ENCODE data around the gene SBF1. TPM values are rescaled to one million over a fixed set of nuclear protein-coding genes. Genes with fewer than 3 reads are reported as not detected.

Gene SBF1
- total RNA-seq, 1 experiment from 2014 or later = 48.5 TPM

DNA sequence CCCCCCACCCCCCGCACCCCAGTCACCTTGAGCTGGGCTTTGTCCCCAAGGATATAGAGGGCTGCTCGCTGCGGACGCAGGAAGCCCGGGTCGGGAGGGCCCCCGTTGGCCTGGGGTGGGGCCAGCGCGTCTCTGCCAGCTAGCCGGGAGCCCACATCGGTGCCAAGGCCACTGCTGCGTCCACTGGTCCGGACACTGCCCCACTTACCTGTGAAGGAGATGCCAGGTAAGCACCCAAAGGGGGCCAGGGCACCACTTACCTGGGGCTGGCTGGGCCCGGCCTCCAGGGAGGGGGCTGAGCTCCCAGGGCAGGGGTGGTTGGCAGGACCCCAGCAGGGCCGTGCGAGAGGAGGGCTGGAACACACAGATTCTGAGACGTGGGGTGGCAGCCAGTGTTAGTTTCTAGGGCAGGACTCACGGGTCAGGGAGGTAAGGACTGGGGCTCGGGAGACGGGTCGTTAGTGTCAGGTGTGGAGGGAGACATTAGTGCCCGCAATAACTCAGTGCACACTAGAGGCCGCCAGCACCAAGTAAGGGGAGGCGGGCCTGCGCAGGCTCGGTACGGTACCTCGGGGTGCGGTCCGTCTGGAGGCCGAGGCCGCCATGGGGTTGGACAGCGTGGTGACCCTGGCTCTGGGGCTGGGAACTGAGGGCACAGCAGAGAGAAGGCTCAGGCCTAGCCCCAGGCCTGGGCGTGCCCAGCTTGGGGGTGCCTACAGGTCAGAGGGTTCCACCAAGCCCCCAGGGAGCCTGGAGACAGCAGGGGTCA, 18.2 kb downstream of the SBF1 start:
- intact Hi-C loops (cut with micrococcal nuclease) = no loop called here
- H3F3A ChIP-seq (ENCODE audit: low read length, unreplicated experiment) = no peaks in the 10 kb centered on the region

DNA sequence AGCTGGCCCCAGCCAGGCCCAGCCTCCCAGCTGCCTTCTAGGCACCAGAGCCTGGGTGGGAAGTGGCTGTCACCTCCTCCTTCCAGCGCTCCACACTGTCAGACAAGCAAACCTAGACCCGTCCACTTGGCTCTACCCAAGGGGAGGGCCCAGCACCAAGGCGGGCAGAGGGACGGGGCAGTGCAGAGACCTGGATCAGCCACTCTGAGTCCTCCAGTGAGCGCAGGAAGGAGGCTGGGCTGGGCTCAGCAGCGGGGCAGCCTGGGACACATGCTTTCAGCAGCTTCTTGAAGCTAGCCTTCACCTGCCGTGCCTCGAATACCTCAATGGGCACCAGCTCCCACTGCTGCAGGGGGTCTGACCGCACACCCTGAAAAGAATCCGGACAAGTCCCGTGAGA, 18.8 kb downstream of the SBF1 start:
- DNase-seq (no peak), ATAC-seq (no peak)
- Histone ChIP-seq H3K27ac (ENCODE audit: low read length) (no peak overlapping the region), H3K4me1 (ENCODE audit: insufficient read depth, low read length) (no peaks in the 10 kb centered on the region), H3K9me2 (replicated peaks; ENCODE audit: low read length) (no peaks in the 10 kb centered on the region), H3K9ac (ENCODE audit: low read length) (no peak overlapping the region), H3K9me3 (ENCODE audit: low read length) (no peaks in the 10 kb centered on the region), H3K4me3 (ENCODE audit: low read length) (no peak overlapping the region), H2AFZ (ENCODE audit: low read length) (no peak overlapping the region), H3K36me3 (ENCODE audit: low read depth, low read length) (no peaks in the 10 kb centered on the region), H3K27me3 (ENCODE audit: low read length) (no peaks in the 10 kb centered on the region), H4K20me1 (ENCODE audit: low read length) (no peaks in the 10 kb centered on the region), H3F3A (ENCODE audit: low read length, unreplicated experiment) (no peaks in the 10 kb centered on the region), H3K79me2 (ENCODE audit: low read length) (no peaks in the 10 kb centered on the region), H3K4me2 (ENCODE audit: low read length) (no peak overlapping the region)
- intact Hi-C loops (cut with micrococcal nuclease) = no loop called here
- POLR2A ChIA-PET (ENCODE audit: unreplicated experiment) = no interaction called here
- TF ChIP-seq, protein P1, sequence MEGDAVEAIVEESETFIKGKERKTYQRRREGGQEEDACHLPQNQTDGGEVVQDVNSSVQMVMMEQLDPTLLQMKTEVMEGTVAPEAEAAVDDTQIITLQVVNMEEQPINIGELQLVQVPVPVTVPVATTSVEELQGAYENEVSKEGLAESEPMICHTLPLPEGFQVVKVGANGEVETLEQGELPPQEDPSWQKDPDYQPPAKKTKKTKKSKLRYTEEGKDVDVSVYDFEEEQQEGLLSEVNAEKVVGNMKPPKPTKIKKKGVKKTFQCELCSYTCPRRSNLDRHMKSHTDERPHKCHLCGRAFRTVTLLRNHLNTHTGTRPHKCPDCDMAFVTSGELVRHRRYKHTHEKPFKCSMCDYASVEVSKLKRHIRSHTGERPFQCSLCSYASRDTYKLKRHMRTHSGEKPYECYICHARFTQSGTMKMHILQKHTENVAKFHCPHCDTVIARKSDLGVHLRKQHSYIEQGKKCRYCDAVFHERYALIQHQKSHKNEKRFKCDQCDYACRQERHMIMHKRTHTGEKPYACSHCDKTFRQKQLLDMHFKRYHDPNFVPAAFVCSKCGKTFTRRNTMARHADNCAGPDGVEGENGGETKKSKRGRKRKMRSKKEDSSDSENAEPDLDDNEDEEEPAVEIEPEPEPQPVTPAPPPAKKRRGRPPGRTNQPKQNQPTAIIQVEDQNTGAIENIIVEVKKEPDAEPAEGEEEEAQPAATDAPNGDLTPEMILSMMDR (conservative IDR thresholded peaks at IDR 0.05; ENCODE audit: low read depth, low read length) = no peak
- TF ChIP-seq EZH2phosphoT487 (IDR thresholded peaks at IDR 0.05; ENCODE audit: borderline replicate concordance, low read length) (no peak), EZH2 (IDR thresholded peaks at IDR 0.05; ENCODE audit: low read length, unreplicated experiment) (no peak)
- no TSS peak for BruUV-seq (replicated peaks)
- CTCF ChIA-PET = no interaction called here

More for the DNA sequence above, 18.2 kb downstream of the SBF1 start:
- ChIA-PET POLR2A (ENCODE audit: unreplicated experiment) (no interaction called here), CTCF (no interaction called here)
- no peaks in the 10 kb centered on the region for H3K9me2 ChIP-seq (replicated peaks; ENCODE audit: low read length)
- H3K27me3 ChIP-seq (ENCODE audit: low read length) = no peaks in the 10 kb centered on the region
- H3K9ac ChIP-seq (ENCODE audit: low read length) = no peak overlapping the region
- H4K20me1 ChIP-seq (ENCODE audit: low read length) = no peaks in the 10 kb centered on the region
- no TSS peak for BruUV-seq (replicated peaks)
- H3K79me2 ChIP-seq (ENCODE audit: low read length) = no peaks in the 10 kb centered on the region
- no peaks in the 10 kb centered on the region for H3K4me1 ChIP-seq (ENCODE audit: insufficient read depth, low read length)
- no peaks in the 10 kb centered on the region for H3K36me3 ChIP-seq (ENCODE audit: low read depth, low read length)
- no peak for ATAC-seq
- DNase-seq = no peak
- no peak overlapping the region for H2AFZ ChIP-seq (ENCODE audit: low read length)
- no peak overlapping the region for H3K4me2 ChIP-seq (ENCODE audit: low read length)
- no peaks in the 10 kb centered on the region for H3K9me3 ChIP-seq (ENCODE audit: low read length)
- no peak overlapping the region for H3K27ac ChIP-seq (ENCODE audit: low read length)
- H3K4me3 ChIP-seq (ENCODE audit: low read length) = no peak overlapping the region
- TF ChIP-seq, protein P1 (conservative IDR thresholded peaks at IDR 0.05; ENCODE audit: low read depth, low read length) = peak; percentile 42
- TF ChIP-seq EZH2 (IDR thresholded peaks at IDR 0.05; ENCODE audit: low read length, unreplicated experiment) (no peak), EZH2phosphoT487 (IDR thresholded peaks at IDR 0.05; ENCODE audit: borderline replicate concordance, low read length) (no peak)

DNA sequence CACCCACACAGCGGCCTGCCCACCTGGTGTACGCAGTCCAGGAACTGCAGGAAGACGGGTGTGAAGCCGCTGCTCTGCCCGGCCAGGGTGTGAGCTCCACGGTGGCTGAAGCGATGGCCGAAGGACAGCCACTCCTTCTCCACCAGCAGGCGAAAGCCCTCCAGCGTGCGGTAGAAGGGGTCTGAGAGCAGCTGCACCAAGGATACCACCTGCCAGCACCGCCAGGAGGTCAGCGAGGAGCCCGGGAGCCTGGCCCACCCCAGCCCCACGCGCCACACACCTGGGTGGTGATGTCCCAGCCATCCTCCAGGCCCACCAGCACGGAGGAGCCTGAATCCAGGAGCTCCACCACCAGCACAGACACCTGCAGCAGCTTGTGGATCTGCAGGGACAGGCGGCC, 19.6 kb downstream of the SBF1 start:
- Histone ChIP-seq H3K4me3 (ENCODE audit: low read length) (no peak overlapping the region), H3K9me3 (ENCODE audit: low read length) (no peaks in the 10 kb centered on the region), H3K27ac (ENCODE audit: low read length) (no peak overlapping the region), H3K9me2 (replicated peaks; ENCODE audit: low read length) (no peaks in the 10 kb centered on the region), H3K27me3 (ENCODE audit: low read length) (no peaks in the 10 kb centered on the region), H3F3A (ENCODE audit: low read length, unreplicated experiment) (no peaks in the 10 kb centered on the region), H3K36me3 (ENCODE audit: low read depth, low read length) (no peaks in the 10 kb centered on the region), H3K4me2 (ENCODE audit: low read length) (no peak overlapping the region), H3K4me1 (ENCODE audit: insufficient read depth, low read length) (no peaks in the 10 kb centered on the region), H2AFZ (ENCODE audit: low read length) (no peak overlapping the region), H3K79me2 (ENCODE audit: low read length) (no peaks in the 10 kb centered on the region), H3K9ac (ENCODE audit: low read length) (no peak overlapping the region), H4K20me1 (ENCODE audit: low read length) (no peaks in the 10 kb centered on the region)
- BruUV-seq (replicated peaks) = no TSS peak
- ATAC-seq (no peak), DNase-seq (no peak)
- CTCF ChIA-PET = no interaction called here
- intact Hi-C loops (cut with micrococcal nuclease) = no loop called here
- no peak for TF ChIP-seq EZH2phosphoT487 (IDR thresholded peaks at IDR 0.05; ENCODE audit: borderline replicate concordance, low read length)
- TF ChIP-seq, protein P1 (conservative IDR thresholded peaks at IDR 0.05; ENCODE audit: low read depth, low read length) = no peak
- TF ChIP-seq EZH2 (IDR thresholded peaks at IDR 0.05; ENCODE audit: low read length, unreplicated experiment) = no peak
- POLR2A ChIA-PET (ENCODE audit: unreplicated experiment) = no interaction called here

Data from PC-3 (cell line).